HepG2 (cell line): ENCODE results near the gene UQCC5. TPM values are rescaled to one million over a fixed set of nuclear protein-coding genes. Genes with fewer than 3 reads are reported as not detected.

Experiments
- FOXJ3 ChIP-seq: sonication (generic); formaldehyde crosslinking; IDR thresholded peaks from 2 replicates; pipeline ENCODE4 v1.4.0; 2020; ENCODE audit warnings: missing genetic modification reagents, mild to moderate bottlenecking, borderline replicate concordance
- GATAD2A ChIP-seq: IDR thresholded peaks from 2 replicates; pipeline ENCODE4 v1.6.1; 2016
- HNF4A ChIP-seq: sonication (generic); formaldehyde crosslinking; IDR thresholded peaks from 2 replicates; pipeline ENCODE4 v1.4.0; 2020; ENCODE audit warnings: missing genetic modification reagents
- HNRNPL ChIP-seq: fragments of 200-400 bp; formaldehyde crosslinking; IDR thresholded peaks from 2 replicates; pipeline ENCODE4 v1.6.1; 2017; ENCODE audit warnings: mild to moderate bottlenecking, low read depth, low read length
- JDP2 ChIP-seq: sonication (generic); formaldehyde crosslinking; IDR thresholded peaks from 2 replicates; pipeline ENCODE4 v1.8.1; 2022; ENCODE audit warnings: missing genetic modification reagents, borderline replicate concordance
- KDM5B ChIP-seq: sonication (generic); formaldehyde crosslinking; IDR thresholded peaks from 2 replicates; pipeline ENCODE4 v1.4.0; 2020; ENCODE audit warnings: missing genetic modification reagents, mild to moderate bottlenecking, borderline replicate concordance
- MED1 ChIP-seq: sonication (generic); formaldehyde crosslinking; IDR thresholded peaks from 2 replicates; pipeline ENCODE4 v1.4.0; 2020; ENCODE audit warnings: missing genetic modification reagents
- SAP130 ChIP-seq: IDR thresholded peaks from 2 replicates; pipeline ENCODE4 v1.6.1; 2016; ENCODE audit warnings: low read depth
- SIX1 ChIP-seq: sonication (generic); formaldehyde crosslinking; IDR thresholded peaks from 2 replicates; pipeline ENCODE4 v1.4.0; 2020; ENCODE audit warnings: missing genetic modification reagents, borderline replicate concordance
- SP140L ChIP-seq: sonication (generic); formaldehyde crosslinking; IDR thresholded peaks from 2 replicates; pipeline ENCODE4 v1.4.0; 2020; ENCODE audit warnings: missing genetic modification reagents, borderline replicate concordance
- THAP11 ChIP-seq: IDR thresholded peaks from 2 replicates; pipeline ENCODE4 v1.6.1; 2016; ENCODE audit warnings: missing biosample characterization, missing genetic modification reagents
- ZBTB38 ChIP-seq: sonication (generic); formaldehyde crosslinking; IDR thresholded peaks from 2 replicates; pipeline ENCODE4 v1.5.1; 2020; ENCODE audit warnings: mild to moderate bottlenecking, missing genetic modification reagents
- ZNF17 ChIP-seq: sonication (generic); formaldehyde crosslinking; IDR thresholded peaks from 2 replicates; pipeline ENCODE4 v1.5.0; 2020; ENCODE audit warnings: mild to moderate bottlenecking, missing genetic modification reagents
- ZNF318 ChIP-seq: sonication (generic); formaldehyde crosslinking; IDR thresholded peaks from 2 replicates; pipeline ENCODE4 v1.4.0; 2020; ENCODE audit warnings: mild to moderate bottlenecking, missing genetic modification reagents
- ZNF597 ChIP-seq: sonication (generic); formaldehyde crosslinking; IDR thresholded peaks from 2 replicates; pipeline ENCODE4 v1.5.0; 2020; ENCODE audit warnings: missing genetic modification reagents
- ZSCAN21 ChIP-seq: sonication (generic); formaldehyde crosslinking; IDR thresholded peaks from 2 replicates; pipeline ENCODE4 v1.8.0; 2022; ENCODE audit warnings: mild to moderate bottlenecking, missing genetic modification reagents, moderate library complexity, borderline replicate concordance
- ZSCAN25 ChIP-seq: sonication (generic); formaldehyde crosslinking; IDR thresholded peaks from 2 replicates; pipeline ENCODE4 v1.8.0; 2022; ENCODE audit warnings: mild to moderate bottlenecking, missing genetic modification reagents
- polyA plus RNA-seq, 8 experiments: library from polyadenylated mRNA; depleted of rRNA in 3 of 8; stranded (reverse) in 7 of 8; unstranded in 1 of 8; fragments of >200 nt; fragmentation: Illumina TruSeq in 4 of 8; extraction: Trizol in 4 of 8; gene quantifications; 2 replicates each; pipeline versions ENCODE4 v1.2.1 to v1.2.3, GENCODE V29; 2011 to 2016; ENCODE audit warnings: low read depth in 4 of 8, missing spikeins in 1 of 8, mixed read lengths in 1 of 8; ENCODE audit not compliant: insufficient read depth in 1 of 8
- total RNA-seq, 5 experiments: library from RNA; depleted of rRNA; stranded (reverse); fragments of >200 nt; fragmentation: Illumina TruSeq; extraction: Trizol; gene quantifications; 2 replicates each; pipeline ENCODE4 v1.2.3, GENCODE V29; 2016; ENCODE audit warnings: low read depth in 1 of 5

The UQCC5 gene
- total and polyA plus RNA-seq, 2 of the 13 experiments (the other 11 are each of a cell fraction or from before 2014, with no cell fraction given): 15.4 to 29.5 TPM

GRCh38 chr3:52495777-52496602 is 40.4 kb upstream of the UQCC5 start (continued):
- TF ChIP-seq ZNF318 (no peak), SAP130 (peak; percentile 63), ZNF17 (CRISPR knock-in tag) (no peak), SP140L (CRISPR knock-in tag) (no peak), ZSCAN25 (no peak), SIX1 (CRISPR knock-in tag) (no peak), ZNF597 (no peak), THAP11 (CRISPR knock-in tag) (no peak), KDM5B (CRISPR knock-in tag) (peak; percentile 18; the same call in 1 of the 2 replicates), MED1 (CRISPR knock-in tag) (0 out of 2 replicates have a peak, but pooled peaks have one; percentile 17), JDP2 (CRISPR knock-in tag) (no peak), HNRNPL (0 out of 2 replicates have a peak, but pooled peaks have one; percentile 29), GATAD2A (CRISPR knock-in tag) (peak; percentile 7; the same call in 1 of the 2 replicates), ZSCAN21 (CRISPR knock-in tag) (no peak), ZBTB38 (CRISPR knock-in tag) (peak; percentile 22; the same call in 1 of the 2 replicates), FOXJ3 (no peak), HNF4A (CRISPR knock-in tag) (peak; percentile 42; the same call in 1 of the 2 replicates)
